NOMO-1 treated with dmso at 0.1 percent for 144 hours (cell line): ENCODE data around the gene CLN3.
A peak's percentile ranks its signal among the peaks of the same experiment; 100 is the strongest.
"Not testable (repeated sequence)": the region's sequence is repeated elsewhere in the genome, so short reads cannot be mapped to it uniquely, and the experiment has no call there.

Source experiments
- DNase-seq: peaks from one replicate; lab custom pipeline; 2025; ENCODE audit not compliant: unreplicated experiment; lab: John Stamatoyannopoulos, UW

The CLN3 gene

DNA sequence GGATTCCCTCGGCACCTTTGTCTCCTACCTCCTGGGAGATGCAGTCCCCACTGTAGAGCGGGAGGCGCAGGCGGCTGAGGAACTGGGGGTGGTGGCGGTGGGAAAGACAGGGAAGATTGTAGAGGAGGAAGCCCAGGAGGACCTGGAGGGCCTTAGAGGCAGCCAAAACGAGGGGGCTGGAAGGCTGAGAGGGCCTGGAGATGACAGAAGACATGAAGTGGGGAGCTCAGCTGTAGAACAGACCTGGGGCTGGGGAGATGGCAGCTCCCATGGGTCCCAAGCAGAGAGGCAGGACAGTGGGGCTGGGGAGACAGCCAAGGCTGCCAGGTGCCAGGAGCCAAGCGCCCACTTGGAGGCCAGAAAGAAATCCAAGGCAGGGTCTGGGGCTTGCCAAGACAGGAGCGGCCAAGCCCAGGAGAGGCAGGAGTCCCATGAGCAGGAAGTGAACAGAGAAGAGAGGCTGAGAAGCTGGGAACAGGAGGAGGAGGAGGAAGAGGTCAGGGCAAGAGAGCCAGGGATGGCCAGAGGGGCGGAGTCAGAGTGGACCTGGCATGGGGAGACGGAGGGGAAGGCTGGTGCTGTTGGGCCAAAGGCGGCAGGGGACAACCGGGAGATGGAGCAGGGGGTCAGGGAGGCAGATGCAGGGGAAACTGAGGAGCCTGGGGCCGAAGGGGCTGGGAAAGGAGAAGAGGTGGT lies 3.4 kb upstream of the CLN3 start:
- DNase-seq: no peak

DNA sequence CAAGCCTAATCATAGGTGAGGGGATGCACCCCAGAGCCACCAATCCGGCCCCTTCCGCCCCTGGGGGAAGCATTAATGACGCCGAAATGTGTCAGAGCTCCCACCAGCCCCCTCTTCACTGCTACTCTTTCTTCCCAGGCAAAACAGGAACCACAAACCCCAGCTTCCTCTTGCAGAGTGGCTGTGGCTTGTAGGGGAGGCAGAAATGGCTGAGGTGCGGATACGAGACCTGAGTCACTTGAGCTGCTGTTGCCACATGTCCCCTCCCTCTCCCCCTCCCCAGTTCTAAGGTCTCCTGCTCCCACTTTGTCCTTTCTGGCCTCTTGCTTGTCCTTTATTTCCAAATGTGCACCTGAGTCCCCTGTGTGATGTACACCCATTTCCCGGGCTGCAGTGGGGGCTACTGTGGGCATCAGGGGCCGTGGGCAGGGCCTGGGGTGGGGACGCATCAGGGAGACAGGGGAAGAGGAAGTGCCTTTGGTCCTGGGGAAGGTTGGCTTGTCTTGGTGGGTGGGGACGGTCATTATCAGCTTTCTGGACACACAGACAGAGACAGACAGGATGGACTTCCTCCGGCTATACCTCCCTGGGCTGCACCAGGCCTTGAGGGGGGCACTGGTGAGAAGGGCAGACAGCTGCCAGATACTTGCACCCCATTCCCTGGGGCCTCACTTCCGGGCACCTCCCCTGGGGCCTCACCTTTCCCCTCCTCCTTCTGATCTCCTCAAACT lies 2.4 kb upstream of the CLN3 start, which contains the start of gene APOBR:
Gene APOBR (plus strand): TSS at position 523 of the 731 bp plus-strand sequence. CDS start 39 bp downstream, at position 562.
- DNase-seq: peak; percentile 97

DNA sequence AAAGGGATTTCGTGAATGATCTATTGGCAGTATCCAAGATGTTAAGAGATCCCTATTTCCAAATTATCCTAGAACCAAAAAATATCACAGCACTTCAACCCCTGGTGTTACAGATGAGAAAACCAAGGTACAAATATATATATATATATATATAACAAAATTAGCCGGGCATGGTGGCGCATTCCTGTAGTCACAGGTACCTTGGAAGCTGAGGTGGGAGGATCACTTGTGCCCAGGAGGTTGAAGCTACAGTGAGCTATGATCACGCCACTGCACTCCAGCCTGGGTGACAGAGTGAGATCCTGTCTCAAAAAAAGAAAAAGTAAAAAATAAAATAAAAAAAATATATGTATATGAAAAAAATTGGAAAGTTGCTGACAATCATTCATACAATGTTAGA lies 637 bp upstream of the CLN3 start:
- DNase-seq: no peak

DNA sequence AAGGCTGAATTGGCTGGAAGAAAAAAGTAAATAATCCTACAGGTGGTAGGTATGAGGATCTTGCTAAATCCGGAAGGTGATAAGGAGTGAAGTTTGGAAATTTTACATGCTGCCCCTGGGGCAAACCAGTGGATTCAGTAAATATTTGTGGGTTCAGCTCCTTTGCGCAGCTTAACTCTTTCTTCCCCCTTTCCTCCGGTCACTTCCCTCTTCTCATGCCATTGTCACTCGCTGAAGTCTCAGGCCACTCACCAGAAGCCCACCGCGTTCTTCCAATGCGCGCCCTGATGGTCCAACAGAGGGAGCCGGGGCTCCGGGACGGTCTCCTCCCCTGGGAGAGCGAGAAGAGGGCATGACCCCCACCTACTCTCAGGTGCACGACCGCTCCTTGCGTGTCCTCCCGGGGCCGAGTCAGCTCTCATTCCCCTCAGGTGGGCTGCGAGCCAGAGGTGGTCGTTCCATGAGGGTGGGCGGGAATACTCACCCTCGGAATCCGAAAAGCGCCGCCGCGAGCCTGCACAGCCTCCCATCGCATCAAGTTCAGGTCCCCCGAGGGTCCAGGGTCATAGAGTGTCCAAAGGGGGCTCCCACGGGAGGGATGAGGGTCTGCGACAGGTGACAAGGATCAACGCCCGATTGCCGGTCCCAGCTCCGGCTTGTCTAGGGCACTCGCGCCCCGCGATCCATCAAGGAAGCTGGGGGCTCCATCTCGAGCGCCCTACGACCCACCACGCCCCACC lies 474 bp downstream of the CLN3 start:
- peak; percentile 70 for DNase-seq

DNA sequence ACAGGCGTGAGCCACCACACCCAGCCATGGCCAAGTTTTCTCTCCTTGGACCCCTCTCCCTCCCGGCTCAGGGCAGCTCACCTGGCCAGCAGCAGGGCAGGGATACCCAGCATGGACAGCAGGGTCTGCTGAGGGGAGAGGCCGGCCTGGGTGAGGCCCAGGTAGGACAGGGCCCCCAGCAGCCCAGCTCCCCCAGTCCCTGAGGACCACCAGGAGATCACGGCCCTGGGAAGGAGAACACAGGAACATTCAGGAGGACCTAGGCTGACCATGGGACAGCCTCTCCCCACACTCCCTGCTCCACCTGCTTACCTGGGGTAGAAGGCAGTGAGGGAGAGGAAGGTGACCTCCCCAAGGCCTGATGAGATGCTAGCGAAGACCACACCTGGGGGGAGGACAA lies 5.6 kb downstream of the CLN3 start:
- DNase-seq: no peak

DNA sequence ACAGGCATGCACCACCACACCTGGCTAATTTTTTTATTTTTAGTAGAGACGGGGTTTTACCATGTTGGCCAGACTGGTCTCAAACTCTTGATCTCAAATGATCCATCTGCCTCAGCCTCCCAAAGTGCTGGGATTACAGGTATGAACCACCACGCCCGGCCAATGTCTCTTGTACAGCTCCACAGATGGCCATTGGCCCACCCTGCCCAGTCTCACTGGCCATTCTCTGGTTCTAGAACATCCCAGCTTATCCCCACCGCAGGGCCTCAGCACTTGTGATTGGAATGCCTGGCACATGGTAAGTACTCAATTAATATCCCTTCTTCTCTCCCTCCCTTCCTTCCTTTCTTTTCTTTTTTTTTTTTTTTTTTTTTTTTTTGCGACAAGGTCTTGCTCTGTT lies 8.5 kb downstream of the CLN3 start:
- DNase-seq: not testable (repeated sequence)

DNA sequence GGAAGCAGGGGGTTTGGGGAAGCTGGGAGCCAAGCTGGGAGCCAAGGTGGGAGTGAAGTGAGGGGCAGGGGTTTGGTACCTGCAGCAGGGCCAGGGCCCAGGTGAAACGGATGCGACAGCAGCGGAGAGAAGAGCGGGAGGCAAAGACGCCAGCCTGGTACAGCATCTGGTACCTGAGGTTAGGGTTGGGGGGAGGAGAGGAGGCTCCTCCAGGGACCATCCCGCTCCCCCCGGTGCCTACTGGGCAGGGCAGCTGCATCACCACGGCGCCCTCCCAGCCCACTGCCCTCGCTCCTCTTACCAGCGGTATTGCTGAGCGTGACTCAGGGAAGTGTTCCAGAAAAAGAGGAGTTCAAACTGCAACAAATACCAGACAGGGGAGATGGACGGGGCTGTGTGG lies 9.8 kb downstream of the CLN3 start:
- DNase-seq: no peak

GRCh38 chr16:28478506-28479180 lies 13.2 kb downstream of the CLN3 start:
- DNase-seq: peak; percentile 44

- no peak for DNase-seq
Measured at GRCh38 chr16:28477311-28477920, 14.5 kb downstream of the CLN3 start.

DNA sequence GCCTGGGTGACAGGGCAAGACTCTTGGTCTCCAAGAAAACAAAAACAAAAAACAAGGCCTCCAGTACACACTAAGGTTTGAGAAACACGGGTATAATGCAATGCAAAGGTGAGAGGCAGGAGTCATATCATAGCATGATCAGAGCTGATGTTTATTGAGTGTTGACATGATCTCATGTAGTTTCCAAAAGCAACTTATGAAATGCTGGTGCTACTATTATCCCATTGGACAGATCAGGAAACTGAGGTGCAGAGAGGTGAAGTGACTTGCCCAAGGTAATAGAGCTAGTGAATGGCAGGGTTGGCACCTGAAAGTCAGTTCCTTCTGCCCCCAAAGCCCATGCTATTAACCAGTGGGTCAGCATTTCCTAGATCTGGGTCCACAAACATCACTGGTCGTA lies 16.7 kb downstream of the CLN3 start:
- no peak for DNase-seq

- no peak for DNase-seq
Measured at GRCh38 chr16:28473714-28474265, 18.1 kb downstream of the CLN3 start.

DNA sequence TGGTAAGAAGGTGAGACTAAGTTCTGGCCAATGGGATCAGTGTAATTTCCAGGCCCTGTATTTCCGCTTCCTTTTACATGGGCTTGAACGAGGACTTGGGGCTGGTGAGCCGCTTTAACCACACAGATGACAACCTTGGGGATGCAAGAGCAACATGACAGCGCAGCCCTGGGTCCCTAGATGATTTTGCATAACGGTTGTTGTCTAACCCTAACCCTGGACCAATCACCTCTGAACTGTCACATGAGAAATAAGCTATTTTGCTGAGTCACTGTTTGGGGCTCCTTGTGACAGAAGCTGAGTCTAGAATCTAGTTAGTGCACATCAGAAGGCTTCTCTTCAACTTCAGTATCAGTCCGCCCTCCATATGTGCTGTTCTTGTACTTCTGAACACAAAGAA lies 44.8 kb downstream of the CLN3 start:
- not testable (repeated sequence) for DNase-seq

DNA sequence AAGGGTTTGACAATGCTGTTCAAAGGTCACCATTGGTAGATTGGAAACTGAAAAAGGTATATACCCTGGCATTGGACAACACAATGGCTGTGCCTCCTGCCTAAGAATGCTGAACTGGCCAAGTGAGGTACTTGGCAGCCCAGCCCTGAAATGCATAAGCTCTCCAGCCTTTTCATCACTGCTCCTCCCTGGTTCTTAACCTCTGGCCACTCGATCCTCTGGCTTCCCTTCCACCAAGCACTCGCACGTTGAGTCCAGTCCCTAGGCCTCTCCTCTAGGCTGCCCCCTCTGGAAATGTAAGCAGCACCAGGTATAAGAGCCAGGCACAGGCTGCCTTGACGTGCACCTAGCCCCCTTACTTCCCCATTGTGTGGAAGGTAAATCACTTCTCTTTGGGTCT lies 45.5 kb downstream of the CLN3 start:
- not testable (repeated sequence) for DNase-seq

- not testable (repeated sequence) for DNase-seq
Measured at GRCh38 chr16:28443943-28444342, 47.9 kb downstream of the CLN3 start.

DNA sequence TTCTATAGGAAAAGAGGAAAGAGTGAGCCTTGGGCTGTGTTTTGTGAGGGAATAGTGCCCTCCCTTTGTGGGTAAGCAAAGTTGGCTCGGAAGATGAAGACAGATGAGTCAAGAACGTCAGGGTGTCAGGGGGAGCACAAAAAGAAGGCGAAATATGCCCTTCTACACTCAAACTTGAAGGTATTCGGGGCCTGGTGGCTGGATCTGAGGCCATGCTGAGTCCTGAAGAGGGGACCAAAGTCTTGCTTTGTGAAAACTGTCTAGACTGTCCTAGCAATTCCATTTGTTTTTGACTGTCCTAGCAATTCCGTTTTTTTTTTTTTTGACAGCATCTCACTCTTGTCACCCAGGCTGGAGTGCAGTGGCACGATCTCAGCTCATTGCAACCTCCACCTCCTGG lies 53.0 kb downstream of the CLN3 start:
- not testable (repeated sequence) for DNase-seq

DNA sequence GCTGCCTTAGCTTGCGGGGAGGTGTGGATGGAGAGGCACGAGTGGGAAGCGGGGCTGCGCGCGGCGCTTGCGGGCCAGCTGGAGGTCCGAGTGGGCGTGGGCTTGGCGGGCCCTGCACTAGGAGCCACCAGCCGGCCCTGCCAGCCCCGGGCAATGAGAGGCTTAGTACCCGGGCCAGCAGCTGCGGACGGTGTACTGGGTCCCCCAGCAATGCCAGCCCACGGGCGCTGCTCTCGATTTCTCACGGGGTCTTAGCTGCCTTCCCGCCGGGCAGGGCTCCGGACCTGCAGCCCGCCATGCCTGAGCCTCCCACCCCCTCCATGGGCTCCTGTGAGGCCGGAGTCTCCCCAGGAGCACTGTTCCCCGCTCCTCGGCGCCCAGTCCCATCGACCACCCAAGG lies 56.5 kb downstream of the CLN3 start:
- DNase-seq: not testable (repeated sequence)
